HepG2 (cell line): ENCODE data around the gene PITHD1. TPM values are rescaled to one million over a fixed set of nuclear protein-coding genes. Genes with fewer than 3 reads are reported as not detected.

ENCODE experiments used
- AGO2 ChIP-seq: fragments of 200-400 bp; formaldehyde crosslinking; optimal IDR thresholded peaks from 2 replicates; pipeline ENCODE3; 2017; ENCODE audit warnings: mild to moderate bottlenecking, low read depth, low read length, moderate library complexity
- ARNT2 ChIP-seq: sonication (generic); formaldehyde crosslinking; IDR thresholded peaks from 2 replicates; pipeline ENCODE4 v1.8.0; 2022; ENCODE audit warnings: mild to moderate bottlenecking, low read depth, missing genetic modification reagents, moderate library complexity
- CC2D1A ChIP-seq: sonication (generic); formaldehyde crosslinking; IDR thresholded peaks from 2 replicates; pipeline ENCODE4 v1.8.1; 2023; ENCODE audit warnings: mild to moderate bottlenecking, missing genetic modification reagents
- CCAR2 ChIP-seq: fragments of 200-400 bp; formaldehyde crosslinking; optimal IDR thresholded peaks from 2 replicates; pipeline ENCODE3; 2018; ENCODE audit warnings: low read depth, mild to moderate bottlenecking, low read length, moderate library complexity
- GFI1 ChIP-seq: sonication (generic); formaldehyde crosslinking; IDR thresholded peaks from 2 replicates; pipeline ENCODE4 v1.5.0; 2020; ENCODE audit warnings: missing genetic modification reagents, mild to moderate bottlenecking, borderline replicate concordance
- PHF5A ChIP-seq: IDR thresholded peaks from one replicate; pipeline ENCODE4 v1.6.1; 2018; ENCODE audit warnings: low read depth, missing genetic modification reagents; ENCODE audit not compliant: unreplicated experiment
- ZBTB21 ChIP-seq: sonication (generic); formaldehyde crosslinking; IDR thresholded peaks from 2 replicates; pipeline ENCODE4 v1.4.0; 2020; ENCODE audit warnings: missing genetic modification reagents
- ZBTB46 ChIP-seq: sonication (generic); formaldehyde crosslinking; IDR thresholded peaks from 2 replicates; pipeline ENCODE4 v1.4.0; 2020; ENCODE audit warnings: mild to moderate bottlenecking, missing genetic modification reagents, borderline replicate concordance
- ZNF180 ChIP-seq: sonication (generic); formaldehyde crosslinking; IDR thresholded peaks from 2 replicates; pipeline ENCODE4 v1.4.0; 2020; ENCODE audit warnings: low read depth, missing genetic modification reagents, borderline replicate concordance
- ZNF263 ChIP-seq: sonication (generic); formaldehyde crosslinking; IDR thresholded peaks from 2 replicates; pipeline ENCODE4 v1.4.0; 2020; ENCODE audit warnings: missing genetic modification reagents
- ZNF280D ChIP-seq: sonication (generic); formaldehyde crosslinking; IDR thresholded peaks from 2 replicates; pipeline ENCODE4 v1.5.1; 2020; ENCODE audit warnings: mild to moderate bottlenecking, missing genetic modification reagents
- ZNF3 ChIP-seq: IDR thresholded peaks from 2 replicates; pipeline ENCODE4 v1.7.0; 2017; ENCODE audit warnings: inconsistent platforms
- ZNF335 ChIP-seq: sonication (generic); formaldehyde crosslinking; IDR thresholded peaks from 2 replicates; pipeline ENCODE4 v1.4.0; 2020; ENCODE audit warnings: missing genetic modification reagents
- ZNF660 ChIP-seq: sonication (generic); formaldehyde crosslinking; IDR thresholded peaks from 2 replicates; pipeline ENCODE4 v1.5.1; 2020; ENCODE audit warnings: mild to moderate bottlenecking, low read depth, missing genetic modification reagents, borderline replicate concordance
- ZNF747 ChIP-seq: sonication (generic); formaldehyde crosslinking; IDR thresholded peaks from 2 replicates; pipeline ENCODE4 v1.8.1; 2023; ENCODE audit warnings: missing genetic modification reagents, mild to moderate bottlenecking, borderline replicate concordance
- ZNF782 ChIP-seq: sonication (generic); formaldehyde crosslinking; IDR thresholded peaks from 2 replicates; pipeline ENCODE4 v1.4.0; 2020; ENCODE audit warnings: missing genetic modification reagents, mild to moderate bottlenecking, borderline replicate concordance
- polyA plus RNA-seq, 8 experiments: library from polyadenylated mRNA; depleted of rRNA in 3 of 8; stranded (reverse) in 7 of 8; unstranded in 1 of 8; fragments of >200 nt; fragmentation: Illumina TruSeq in 4 of 8; extraction: Trizol in 4 of 8; gene quantifications; 2 replicates each; pipeline versions ENCODE4 v1.2.1 to v1.2.3, GENCODE V29; 2011 to 2016; ENCODE audit warnings: low read depth in 4 of 8, missing spikeins in 1 of 8, mixed read lengths in 1 of 8; ENCODE audit not compliant: insufficient read depth in 1 of 8
- total RNA-seq, 5 experiments: library from RNA; depleted of rRNA; stranded (reverse); fragments of >200 nt; fragmentation: Illumina TruSeq; extraction: Trizol; gene quantifications; 2 replicates each; pipeline ENCODE4 v1.2.3, GENCODE V29; 2016; ENCODE audit warnings: low read depth in 1 of 5
- TF ChIP-seq, protein P1 (sequence below): sonication (generic); formaldehyde crosslinking; IDR thresholded peaks from 2 replicates; pipeline ENCODE4 v1.4.0; 2020; ENCODE audit warnings: missing genetic modification reagents

Gene PITHD1
- total and polyA plus RNA-seq, 2 of the 13 experiments (the other 11 are each of a cell fraction or from before 2014, with no cell fraction given) = 28.0 to 37.3 TPM

GRCh38 chr1:23800400-23801337 is 22.5 kb downstream of the PITHD1 start, which contains the start of gene GALE (continued):
- TF ChIP-seq ZNF280D (CRISPR knock-in tag) (peak; percentile 67; the same call in 1 of the 2 replicates), ZNF335 (0 out of 2 replicates have a peak, but pooled peaks have one; percentile 21), ZNF263 (CRISPR knock-in tag) (no peak), ZBTB21 (CRISPR knock-in tag) (no peak), GFI1 (CRISPR knock-in tag) (peak; percentile 50; the same call in 1 of the 2 replicates), CC2D1A (CRISPR knock-in tag) (no peak), AGO2 (peak; percentile 91), ZNF3 (no peak), ZNF180 (CRISPR knock-in tag) (no peak), PHF5A (CRISPR knock-in tag) (no peak), ZBTB46 (CRISPR knock-in tag) (no peak), ZNF660 (CRISPR knock-in tag) (no peak), ZNF782 (CRISPR knock-in tag) (peak; percentile 54; the same call in 1 of the 2 replicates), ZNF747 (CRISPR knock-in tag) (peak; percentile 72; the same call in 1 of the 2 replicates), CCAR2 (peak; percentile 45), ARNT2 (CRISPR knock-in tag) (peak; percentile 77; the same call in 1 of the 2 replicates)
- TF ChIP-seq, protein P1, sequence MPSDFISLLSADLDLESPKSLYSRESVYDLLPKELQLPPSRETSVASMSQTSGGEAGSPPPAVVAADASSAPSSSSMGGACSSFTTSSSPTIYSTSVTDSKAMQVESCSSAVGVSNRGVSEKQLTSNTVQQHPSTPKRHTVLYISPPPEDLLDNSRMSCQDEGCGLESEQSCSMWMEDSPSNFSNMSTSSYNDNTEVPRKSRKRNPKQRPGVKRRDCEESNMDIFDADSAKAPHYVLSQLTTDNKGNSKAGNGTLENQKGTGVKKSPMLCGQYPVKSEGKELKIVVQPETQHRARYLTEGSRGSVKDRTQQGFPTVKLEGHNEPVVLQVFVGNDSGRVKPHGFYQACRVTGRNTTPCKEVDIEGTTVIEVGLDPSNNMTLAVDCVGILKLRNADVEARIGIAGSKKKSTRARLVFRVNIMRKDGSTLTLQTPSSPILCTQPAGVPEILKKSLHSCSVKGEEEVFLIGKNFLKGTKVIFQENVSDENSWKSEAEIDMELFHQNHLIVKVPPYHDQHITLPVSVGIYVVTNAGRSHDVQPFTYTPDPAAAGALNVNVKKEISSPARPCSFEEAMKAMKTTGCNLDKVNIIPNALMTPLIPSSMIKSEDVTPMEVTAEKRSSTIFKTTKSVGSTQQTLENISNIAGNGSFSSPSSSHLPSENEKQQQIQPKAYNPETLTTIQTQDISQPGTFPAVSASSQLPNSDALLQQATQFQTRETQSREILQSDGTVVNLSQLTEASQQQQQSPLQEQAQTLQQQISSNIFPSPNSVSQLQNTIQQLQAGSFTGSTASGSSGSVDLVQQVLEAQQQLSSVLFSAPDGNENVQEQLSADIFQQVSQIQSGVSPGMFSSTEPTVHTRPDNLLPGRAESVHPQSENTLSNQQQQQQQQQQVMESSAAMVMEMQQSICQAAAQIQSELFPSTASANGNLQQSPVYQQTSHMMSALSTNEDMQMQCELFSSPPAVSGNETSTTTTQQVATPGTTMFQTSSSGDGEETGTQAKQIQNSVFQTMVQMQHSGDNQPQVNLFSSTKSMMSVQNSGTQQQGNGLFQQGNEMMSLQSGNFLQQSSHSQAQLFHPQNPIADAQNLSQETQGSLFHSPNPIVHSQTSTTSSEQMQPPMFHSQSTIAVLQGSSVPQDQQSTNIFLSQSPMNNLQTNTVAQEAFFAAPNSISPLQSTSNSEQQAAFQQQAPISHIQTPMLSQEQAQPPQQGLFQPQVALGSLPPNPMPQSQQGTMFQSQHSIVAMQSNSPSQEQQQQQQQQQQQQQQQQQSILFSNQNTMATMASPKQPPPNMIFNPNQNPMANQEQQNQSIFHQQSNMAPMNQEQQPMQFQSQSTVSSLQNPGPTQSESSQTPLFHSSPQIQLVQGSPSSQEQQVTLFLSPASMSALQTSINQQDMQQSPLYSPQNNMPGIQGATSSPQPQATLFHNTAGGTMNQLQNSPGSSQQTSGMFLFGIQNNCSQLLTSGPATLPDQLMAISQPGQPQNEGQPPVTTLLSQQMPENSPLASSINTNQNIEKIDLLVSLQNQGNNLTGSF (CRISPR knock-in tag) = no peak
